ACHN (cell line): ENCODE results near the gene AUTS2.

Experiments used
- DNase-seq: peaks from one replicate; pipeline ENCODE4 v3.0.0-alpha.2; 2015
- in situ Hi-C: cut with HindIII; loops from 2 replicates; pipeline ENCODE4 v1.10.0; 2017; ENCODE audit warnings: low sequenced_read_pairs, low pct_ligation_motif_present, low pct_unique_long_range_greater_than_20kb

AUTS2 gene

DNA sequence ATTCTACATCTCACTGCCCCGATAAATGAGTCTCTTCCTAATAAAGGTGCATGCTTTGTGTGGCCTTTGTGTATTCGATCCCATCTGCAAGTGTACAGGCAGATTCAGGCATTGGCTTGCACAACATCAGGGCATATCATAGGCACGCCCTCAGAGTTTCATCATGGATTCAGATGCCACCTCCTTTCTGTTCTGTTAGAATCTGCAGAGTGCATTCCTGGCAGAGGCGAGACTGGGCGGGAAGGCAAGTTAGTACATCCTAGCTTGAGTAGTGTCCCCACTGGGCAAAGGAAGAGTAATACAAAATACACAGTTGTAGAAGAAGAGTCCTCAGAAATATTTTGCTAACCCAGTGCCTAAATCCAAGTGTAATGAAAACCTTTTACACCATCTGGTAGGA, 1187.2 kb downstream of the AUTS2 start:
- in situ Hi-C loops, result no loop called here
- no peak for DNase-seq

- no peak for DNase-seq
- in situ Hi-C loops, result no loop called here
Observed at GRCh38 chr7:70786076-70786475, 1187.8 kb downstream of the AUTS2 start.

DNA sequence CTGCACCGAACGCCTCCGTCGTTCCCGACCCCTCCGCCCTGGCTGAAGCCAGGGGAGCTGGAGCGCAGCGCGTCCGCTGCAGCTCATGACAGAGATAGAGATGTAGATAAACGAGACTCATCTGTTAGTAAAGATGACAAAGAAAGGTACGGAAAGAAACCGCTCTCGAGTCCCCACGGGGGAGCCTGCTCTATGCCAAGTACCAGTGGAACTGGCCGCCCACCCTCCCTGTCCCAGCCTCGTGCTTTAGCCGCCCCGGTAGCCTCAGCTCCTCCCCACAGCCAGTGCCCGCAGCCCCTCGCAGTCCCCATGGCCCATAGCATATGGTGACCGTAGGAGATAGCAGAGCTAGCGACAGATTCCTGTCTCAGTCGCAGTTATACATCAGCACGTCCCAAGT, 1189.0 kb downstream of the AUTS2 start:
- in situ Hi-C loops, result no loop called here
- no peak for DNase-seq

DNA sequence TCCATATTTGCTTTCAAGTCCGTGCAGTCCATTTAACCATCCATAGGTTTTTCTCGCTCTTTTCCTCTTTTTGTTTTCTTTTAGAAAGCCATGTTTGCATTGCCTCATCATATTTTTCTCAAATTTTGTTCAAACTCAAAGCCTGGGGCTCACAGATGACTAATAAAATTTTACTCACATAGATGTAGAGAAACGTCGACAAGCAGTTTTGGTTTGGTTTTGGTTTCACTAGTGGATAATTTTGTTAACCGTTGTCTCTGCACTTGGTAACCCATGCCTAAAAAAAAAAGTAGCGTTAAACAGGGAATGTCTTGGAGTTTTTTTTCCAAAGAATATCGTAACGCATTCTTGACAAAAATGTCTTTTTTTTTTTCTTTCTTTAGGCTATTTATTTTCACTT, 1189.5 kb downstream of the AUTS2 start:
- in situ Hi-C loops, result no loop called here
- DNase-seq, result no peak

DNA sequence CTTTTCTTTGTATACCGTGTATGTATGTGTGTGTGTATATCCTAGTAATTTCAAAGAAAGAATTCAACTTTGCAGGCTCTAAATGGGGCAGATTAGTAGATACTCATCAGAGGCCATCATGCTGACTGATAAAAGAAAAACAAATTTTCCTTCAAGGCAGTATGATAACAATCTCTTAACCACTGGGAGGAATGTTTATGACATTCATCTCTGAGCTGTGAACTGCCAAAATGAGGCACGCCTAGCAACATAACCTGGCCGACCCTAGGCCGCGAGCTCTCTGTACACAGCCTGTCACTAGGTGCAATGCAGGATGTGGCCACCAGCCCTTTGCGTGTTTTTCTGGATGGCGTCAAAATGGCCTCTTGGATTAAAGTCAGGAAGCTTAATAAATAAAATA, 1190.0 kb downstream of the AUTS2 start:
- in situ Hi-C loops, result no loop called here
- DNase-seq, result no peak

DNA sequence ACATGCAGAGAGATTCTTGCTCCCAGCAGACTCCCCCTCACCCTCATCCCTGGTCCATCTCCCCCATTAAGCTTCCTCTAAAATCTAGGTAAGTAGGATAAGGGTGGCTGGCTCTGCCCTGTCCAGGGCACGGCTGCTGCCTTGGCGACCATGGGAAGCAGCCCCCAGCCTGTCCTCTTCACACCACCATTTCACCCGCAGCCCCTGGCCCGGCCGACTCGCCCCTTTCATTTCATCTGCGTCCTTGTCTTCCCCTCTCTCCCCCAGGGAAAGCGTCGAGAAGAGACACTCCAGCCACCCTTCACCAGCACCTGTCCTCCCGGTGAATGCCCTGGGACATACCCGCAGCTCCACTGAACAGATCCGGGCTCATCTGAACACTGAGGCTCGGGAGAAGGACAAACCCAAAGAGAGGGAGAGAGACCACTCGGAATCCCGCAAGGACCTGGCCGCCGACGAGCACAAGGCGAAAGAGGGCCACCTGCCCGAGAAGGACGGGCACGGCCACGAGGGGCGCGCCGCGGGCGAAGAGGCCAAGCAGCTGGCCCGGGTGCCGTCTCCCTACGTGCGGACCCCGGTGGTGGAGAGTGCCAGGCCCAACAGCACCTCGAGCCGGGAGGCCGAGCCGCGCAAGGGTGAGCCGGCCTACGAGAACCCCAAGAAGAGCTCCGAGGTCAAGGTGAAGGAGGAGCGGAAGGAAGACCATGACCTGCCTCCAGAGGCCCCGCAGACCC, 1191.4 kb downstream of the AUTS2 start:
- in situ Hi-C loops, result no loop called here
- no peak for DNase-seq

GRCh38 chr7:70790215-70791073, 1192.2 kb downstream of the AUTS2 start:
- in situ Hi-C loops, result no loop called here
- no peak for DNase-seq

GRCh38 chr7:70791341-70791740, 1193.1 kb downstream of the AUTS2 start:
- in situ Hi-C loops, result no loop called here
- DNase-seq, result no peak

DNA sequence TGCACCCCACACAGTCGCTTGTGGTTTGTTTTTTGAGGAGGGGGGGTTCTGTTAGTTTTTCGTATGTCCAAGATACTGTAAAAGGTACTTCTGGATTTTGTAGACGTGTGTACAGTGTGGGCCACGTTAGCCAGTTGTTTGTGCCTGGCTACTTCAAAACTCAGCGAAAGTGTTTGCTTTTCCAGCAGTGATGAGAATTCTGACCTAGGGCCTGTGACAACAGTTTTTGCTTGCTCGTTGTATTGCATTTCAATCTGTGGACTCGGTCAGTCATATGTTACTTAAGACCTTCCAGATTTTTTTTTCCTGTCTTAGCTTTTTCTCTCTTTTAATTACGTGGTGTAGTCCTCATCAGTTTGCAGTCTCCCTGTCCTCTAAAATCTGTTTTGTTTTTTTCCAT, 1194.8 kb downstream of the AUTS2 start:
- DNase-seq, result no peak
- in situ Hi-C loops, result no loop called here

GRCh38 chr7:70793821-70794220, 1195.5 kb downstream of the AUTS2 start:
- in situ Hi-C loops, result no loop called here

GRCh38 chr7:70794962-70795361, 1196.7 kb downstream of the AUTS2 start:
- in situ Hi-C loops, result no loop called here
- DNase-seq, result no peak

More at GRCh38 chr7:70793821-70794220, 1195.5 kb downstream of the AUTS2 start:
- DNase-seq, result no peak

GRCh38 chr7:70795948-70796347, 1197.7 kb downstream of the AUTS2 start:
- DNase-seq, result no peak
- in situ Hi-C loops, result no loop called here

GRCh38 chr7:70797109-70797514, 1198.8 kb downstream of the AUTS2 start:
- DNase-seq, result no peak
- in situ Hi-C loops, result no loop called here

- DNase-seq, result no peak
- in situ Hi-C loops, result no loop called here
Observed at GRCh38 chr7:70799841-70800405, 1201.6 kb downstream of the AUTS2 start.

GRCh38 chr7:70805360-70805759, 1207.1 kb downstream of the AUTS2 start:
- DNase-seq, result no peak
- in situ Hi-C loops, result no loop called here

DNA sequence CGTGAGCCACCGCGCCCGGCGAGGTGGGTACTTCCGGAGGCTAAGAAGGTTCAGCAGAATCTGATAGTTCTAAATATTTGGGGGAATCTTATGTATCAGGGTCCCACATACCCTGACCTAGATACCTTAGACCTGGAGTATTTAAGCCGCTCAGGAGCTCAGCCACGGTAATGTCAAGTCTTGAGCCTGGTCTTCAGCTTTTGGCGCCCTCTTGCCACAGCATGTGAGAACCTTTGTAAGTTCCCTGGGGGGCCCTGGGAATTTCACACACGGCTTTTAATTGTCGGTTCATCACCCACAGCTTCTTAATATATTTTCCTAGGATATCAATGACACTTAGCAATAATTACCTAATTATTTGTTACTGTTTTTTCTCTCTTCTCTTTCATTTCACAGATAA, 1209.4 kb downstream of the AUTS2 start:
- DNase-seq, result no peak
- in situ Hi-C loops, result no loop called here

DNA sequence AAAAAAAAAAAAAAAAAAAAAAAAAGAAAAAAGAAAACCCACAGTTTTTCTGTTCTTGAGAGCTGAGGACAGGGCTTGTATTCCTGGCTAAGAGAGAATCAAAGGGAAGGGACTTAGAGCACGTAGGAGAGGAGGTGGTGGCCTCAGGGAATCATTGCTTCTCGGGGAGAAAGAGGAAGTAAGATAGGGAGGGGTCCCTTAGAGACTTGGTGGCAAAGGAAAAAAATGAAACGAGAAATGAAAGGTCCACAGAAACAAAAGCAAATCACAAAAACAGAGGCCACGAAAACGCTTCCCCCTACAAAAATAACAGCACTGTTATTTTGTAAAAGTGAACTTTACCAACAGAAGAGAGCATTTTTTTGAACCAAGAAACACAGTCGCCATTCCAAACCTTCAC, 1210.6 kb downstream of the AUTS2 start:
- in situ Hi-C loops, result no loop called here
- no peak for DNase-seq

DNA sequence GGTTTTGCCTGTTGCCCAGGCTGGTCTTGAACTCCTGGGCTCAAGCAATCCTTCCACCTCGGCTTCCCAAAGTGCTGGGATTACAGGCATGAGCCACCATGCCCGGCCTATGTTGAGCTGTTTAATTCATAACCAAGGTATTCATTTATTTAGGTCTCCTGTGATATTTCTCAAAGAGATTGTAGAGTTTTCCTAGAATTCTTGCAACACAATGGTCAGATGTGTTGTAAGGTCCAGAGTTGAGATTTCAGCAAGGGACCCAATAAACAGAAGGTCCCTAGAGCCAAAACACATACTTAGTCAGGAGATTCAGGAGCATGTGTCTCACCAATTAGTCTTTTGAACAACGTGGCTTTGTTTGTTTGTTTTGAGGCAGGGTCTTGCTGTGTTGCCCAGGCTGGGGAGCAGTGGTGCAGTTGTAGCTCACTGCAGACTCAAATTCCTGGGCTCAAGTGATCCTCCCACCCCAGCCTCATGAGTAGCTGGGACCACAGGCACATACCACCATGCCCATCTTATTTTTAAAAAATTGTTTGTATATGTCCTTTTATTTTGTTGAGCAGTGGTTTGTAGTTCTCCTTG, 1212.4 kb downstream of the AUTS2 start:
- DNase-seq, result no peak
- in situ Hi-C loops, result no loop called here

GRCh38 chr7:70812511-70812910, 1214.2 kb downstream of the AUTS2 start:
- in situ Hi-C loops, result no loop called here

More at GRCh38 chr7:70812511-70812910, 1214.2 kb downstream of the AUTS2 start:
- no peak for DNase-seq
